GM18867 (cell line): ENCODE results near the gene AVP.
"Not testable (repeated sequence)": the region's sequence is repeated elsewhere in the genome, so short reads cannot be mapped to it uniquely, and the experiment has no call there.

Source experiments
- ATAC-seq: cut with Tn5 transposase; IDR thresholded peaks from one replicate; pipeline ENCODE4 v1.9.1; 2021; ENCODE audit warnings: mild to moderate bottlenecking, moderate library complexity; ENCODE audit not compliant: unreplicated experiment

The AVP gene, protein sequence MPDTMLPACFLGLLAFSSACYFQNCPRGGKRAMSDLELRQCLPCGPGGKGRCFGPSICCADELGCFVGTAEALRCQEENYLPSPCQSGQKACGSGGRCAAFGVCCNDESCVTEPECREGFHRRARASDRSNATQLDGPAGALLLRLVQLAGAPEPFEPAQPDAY

DNA sequence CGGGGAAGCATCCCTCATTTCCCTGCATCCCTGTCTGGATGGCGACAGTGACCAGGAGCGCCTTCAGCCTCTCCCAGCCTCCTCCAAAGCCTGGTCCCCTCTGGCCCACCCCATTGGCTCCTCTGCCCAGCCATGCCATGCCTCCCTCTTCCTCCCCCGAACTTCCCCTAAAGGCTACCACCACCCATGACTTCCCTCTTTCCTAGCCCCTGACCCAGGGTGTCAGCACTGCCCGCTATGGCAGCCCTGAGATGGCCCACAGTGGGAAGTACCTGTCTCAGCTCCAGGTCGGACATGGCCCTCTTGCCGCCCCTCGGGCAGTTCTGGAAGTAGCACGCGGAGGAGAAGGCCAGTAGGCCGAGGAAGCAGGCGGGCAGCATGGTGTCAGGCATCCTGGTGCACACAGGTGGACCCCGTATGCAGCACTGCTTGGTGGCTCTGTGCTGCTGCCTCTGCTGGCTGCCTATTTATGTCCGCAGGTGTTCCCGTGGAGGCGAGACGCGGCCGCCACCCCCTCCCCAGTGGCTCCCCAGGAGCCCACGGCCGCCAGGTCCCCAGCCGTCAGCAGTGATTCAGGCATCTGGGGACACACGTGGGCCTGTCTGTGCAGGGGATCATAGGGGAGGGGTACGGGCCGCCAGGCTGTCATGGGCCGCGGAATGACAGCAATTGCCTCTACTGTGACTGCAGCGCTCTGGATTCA is at the start of gene AVP:
Gene AVP (minus strand): TSS at position 442 of the 703 bp plus-strand sequence. CDS start 50 bp downstream, at position 392.
- no peak for ATAC-seq

GRCh38 chr20:3134151-3134550 is 49.6 kb upstream of the AVP start:
- ATAC-seq, result no peak

- ATAC-seq, result no peak
Measured at GRCh38 chr20:3133155-3133554, 48.6 kb upstream of the AVP start.

DNA sequence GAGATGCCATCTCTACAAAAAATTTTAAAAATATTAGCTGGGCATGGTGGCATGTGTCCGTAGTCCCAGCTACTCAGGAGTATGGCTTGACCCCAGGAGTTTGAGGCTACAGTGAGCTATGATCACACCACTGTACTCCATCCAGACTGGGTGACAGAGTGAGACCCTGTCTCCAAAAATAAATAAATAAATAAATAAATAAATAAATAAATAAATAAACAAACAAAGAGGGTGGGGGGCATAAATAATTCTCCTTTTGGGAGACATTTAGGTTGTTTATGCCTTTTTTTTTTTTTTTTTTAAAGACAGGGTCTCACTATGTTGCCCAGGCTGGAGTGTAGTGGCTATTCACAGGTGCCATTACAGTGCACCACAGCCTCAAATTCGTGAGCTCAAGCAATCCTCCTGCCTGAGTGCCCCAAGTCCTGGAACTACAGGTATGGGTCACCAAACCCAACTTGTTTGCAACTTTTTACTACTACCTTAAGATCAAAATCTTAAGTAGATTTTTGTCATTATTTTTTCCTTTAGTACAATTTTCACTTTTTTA is 45.6 kb upstream of the AVP start:
- ATAC-seq, result no peak

GRCh38 chr20:3129094-3129493 is 44.6 kb upstream of the AVP start:
- no peak for ATAC-seq

GRCh38 chr20:3128275-3128984 is 43.9 kb upstream of the AVP start:
- no peak for ATAC-seq

DNA sequence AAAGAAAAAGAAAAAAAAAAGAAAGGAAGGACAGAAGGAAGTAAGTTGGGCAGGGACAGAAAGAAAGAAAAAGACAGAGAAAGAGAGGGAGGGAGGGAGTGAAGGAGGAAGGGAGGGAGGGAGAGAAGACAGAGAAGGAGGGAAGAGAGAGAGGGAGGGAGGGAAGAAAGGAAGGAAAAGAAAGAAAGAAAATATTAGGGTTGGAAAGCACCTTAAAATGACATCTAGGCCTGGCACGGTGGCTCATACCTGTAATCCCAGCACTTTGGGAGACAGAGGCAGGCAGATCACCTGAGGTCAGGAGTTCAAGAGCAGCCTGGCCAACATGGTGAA is 42.0 kb upstream of the AVP start:
- ATAC-seq, result no peak

DNA sequence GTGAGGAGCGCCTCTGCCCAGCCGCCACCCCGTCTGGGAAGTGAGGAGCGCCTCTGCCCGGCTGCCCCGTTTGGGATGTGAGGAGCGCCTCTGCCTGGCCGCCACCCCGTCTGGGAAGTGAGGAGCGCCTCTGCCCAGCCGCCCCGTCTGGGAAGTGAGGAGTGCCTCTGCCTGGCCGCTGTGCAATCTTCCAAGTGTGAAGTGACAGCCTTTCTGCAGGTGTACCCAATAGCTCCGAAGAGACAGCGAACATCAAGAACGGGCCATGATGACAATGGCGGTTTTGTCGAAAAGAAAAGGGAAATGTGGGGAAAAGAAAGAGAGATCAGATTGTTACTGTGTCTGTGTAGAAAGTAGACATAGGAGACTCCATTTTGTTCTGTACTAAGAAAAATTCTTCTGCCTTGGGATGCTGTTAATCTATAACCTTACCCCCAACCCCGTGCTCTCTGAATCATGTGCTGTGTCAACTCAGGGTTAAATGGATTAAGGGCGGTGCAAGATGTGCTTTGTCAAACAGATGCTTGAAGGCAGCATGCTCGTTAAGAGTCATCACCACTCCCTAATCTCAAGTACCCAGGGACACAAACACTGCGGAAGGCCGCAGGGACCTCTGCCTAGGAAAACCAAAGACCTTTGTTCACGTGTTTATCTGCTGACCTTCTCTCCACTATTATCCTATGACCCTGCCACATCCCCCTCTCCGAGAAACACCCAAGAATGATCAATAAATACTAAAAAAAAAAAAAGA is 41.4 kb upstream of the AVP start:
- ATAC-seq, result not testable (repeated sequence)

DNA sequence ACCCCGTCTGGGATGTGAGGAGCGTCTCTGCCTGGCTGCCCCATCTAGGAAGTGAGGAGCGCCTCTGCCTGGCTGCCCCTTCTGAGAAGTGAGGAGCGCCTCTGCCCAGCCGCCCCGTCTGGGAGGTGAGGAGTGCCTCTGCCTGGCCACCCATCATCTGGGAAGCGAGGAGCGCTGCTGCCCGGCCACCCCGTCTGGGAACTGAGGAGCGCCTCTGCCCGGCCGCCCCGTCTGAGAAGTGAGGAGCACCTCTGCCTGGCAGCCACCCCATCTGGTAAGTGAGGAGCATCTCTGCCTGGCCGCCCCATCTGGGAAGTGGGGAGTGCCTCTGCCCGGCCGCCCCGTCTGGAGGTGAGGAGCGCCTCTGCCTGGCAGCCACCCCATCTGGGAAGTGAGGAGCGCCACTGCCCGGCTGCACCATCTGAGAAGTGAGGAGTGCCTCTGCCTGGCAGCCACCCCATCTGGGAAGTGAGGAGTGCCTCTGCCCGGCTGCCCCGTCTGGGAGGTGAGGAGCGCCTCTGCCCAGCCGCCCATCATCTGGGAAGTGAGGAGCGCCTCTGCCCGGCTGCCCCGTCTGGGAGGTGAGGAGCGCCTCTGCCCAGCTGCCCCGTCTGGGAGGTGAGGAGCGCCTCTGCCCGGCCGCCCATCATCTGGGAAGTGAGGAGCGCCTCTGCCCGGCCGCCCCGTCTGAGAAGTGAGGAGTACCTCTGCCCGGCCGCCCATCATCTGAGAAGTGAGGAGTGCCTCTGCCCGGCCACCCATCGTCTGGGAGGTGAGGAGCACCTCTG is 40.4 kb upstream of the AVP start:
- not testable (repeated sequence) for ATAC-seq

GRCh38 chr20:3124163-3124562 is 39.6 kb upstream of the AVP start:
- not testable (repeated sequence) for ATAC-seq

GRCh38 chr20:3123542-3123941 is 39.0 kb upstream of the AVP start:
- ATAC-seq, result no peak

- no peak for ATAC-seq
Measured at GRCh38 chr20:3121955-3122610, 37.6 kb upstream of the AVP start.

DNA sequence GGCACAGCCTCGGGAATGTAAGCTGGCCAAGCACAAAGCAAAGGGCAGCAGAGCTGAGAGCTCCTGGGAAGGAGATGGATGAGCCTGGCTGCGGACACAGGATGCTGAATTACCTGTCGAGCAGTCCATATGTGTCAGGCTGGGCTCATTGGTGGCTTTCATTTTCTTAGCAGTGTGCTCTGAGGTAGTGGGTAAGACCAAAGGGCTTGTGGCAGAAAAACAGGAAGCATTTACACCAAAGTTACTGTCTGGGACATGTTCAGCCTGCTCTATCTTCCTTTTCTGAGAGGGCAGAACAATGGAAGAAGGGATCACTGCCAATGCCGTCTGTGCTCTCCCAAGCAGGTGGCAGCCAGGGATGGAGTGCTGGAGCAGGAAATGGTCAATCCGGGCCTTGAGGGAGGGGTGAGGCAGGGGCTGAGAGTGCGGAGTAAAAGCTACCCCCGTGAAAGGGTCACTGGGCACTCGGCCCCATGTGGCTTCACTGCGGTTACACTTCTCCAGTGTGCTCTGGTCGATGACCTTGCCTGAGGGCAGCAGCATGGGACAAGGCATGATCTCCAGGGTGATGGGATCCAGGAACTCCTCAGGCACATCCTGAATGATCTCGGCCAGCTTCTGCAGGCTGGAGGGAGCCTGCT is 36.9 kb upstream of the AVP start:
- ATAC-seq, result no peak

DNA sequence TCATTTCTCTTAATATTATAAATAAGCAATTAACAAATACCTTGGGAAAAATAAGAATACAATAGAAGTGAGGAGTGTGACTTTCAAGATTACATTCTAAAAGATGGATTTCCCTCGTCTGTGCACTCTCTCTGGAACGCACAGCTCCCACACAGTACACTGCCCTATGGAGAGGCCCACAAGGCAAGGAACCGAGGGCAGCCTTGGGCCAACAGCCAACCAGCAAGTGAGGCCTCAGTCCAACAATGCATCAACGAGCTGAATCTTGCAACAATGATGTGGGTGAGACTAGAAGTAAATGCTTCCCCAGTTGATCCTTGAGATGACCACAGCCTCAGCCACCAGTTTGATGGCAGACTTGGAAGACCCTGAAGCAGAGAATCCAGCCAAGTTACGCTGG is 34.5 kb upstream of the AVP start:
- ATAC-seq, result no peak

DNA sequence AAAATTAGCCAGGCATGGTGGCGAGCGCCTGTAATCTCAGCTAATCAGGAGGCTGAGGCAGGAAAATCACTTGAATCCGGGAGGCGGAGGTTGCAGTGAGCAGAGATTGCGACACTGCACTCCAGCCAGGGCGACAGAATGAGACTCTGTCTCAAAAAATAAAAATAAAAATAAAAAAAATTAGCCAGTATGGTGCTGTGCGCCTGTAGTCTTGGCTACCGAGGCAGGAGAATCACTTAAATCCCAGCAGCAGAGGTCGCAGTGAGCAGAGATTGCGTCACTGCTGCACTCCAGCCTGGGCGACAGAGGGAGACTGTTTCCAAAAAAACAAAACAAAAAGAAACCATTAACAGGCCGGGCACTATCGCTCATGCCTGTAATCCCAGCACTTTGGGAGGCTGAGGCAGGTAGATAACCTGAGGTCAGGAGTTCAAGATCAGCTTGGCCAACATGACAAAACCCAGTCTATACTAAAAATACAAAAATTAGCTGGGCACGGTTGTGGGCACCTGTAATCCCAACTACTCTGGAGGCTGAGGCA is 33.4 kb upstream of the AVP start:
- not testable (repeated sequence) for ATAC-seq

GRCh38 chr20:3116341-3116740 is 31.8 kb upstream of the AVP start:
- ATAC-seq, result no peak

DNA sequence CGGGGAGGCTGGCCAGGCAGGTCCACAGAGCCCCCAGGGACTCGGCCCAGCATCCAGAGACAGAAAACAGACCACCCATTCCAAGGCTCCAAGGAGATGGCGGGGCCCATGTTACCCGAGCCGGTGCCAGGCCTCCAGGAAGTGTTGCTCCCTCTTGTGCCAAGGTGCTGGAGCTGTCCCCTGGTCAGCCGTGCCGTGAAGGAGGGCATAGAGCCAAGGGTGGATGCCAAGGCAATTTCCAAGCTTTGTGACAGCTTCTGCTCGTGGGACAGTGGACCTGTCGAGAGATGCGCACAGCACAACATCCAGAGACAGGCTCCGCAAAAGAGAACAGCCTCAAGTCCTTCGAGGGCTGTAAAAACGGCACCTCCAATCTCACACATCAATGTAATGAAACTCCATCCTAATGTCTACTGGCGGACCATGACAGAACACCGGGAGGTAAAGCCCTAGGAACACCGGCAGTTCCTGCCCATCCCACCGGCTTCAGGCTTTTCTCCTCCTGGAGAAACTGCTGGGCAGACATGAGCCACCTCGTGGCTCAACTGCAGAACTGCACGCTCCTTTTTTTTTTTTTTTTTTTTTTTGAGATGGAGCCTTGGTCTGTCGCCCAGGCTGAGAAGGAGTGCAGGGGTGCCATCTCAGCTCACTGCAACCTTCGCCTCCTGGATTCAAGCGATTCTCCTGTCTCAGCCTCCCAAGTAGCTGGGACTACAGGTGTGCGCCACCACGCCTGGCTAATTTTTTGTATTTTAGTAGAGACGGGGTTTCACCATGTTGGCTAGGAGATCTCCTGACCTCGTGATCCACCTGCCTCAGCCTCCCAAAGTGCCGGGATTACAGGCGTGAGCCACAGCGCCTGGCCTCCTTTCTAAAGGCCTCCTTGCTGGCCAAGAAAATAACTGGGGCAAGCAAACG is 30.9 kb upstream of the AVP start:
- ATAC-seq, result no peak

GRCh38 chr20:3111995-3112394 is 27.5 kb upstream of the AVP start:
- no peak for ATAC-seq
